Inferior parietal cortex (tissue), 1 donor: ENCODE results near the gene SRGAP1.

Experiments used
- DNase-seq: peaks from one replicate; pipeline ENCODE4 v3.0.0-alpha.2; 2016; ENCODE audit errors: extremely low spot score

Gene SRGAP1

GRCh38 chr12:63906876-63907275 lies 62.4 kb downstream of the SRGAP1 start:
- DNase-seq: no peak

GRCh38 chr12:63907561-63907960 lies 63.1 kb downstream of the SRGAP1 start:
- no peak for DNase-seq

- DNase-seq: no peak
These were observed 65.2 kb downstream of the SRGAP1 start for GRCh38 chr12:63909746-63910145.

GRCh38 chr12:63911341-63911740 lies 66.8 kb downstream of the SRGAP1 start:
- DNase-seq: no peak

GRCh38 chr12:63912651-63913050 lies 68.2 kb downstream of the SRGAP1 start:
- DNase-seq: no peak

GRCh38 chr12:63913929-63914328 lies 69.4 kb downstream of the SRGAP1 start:
- no peak for DNase-seq

GRCh38 chr12:63915105-63915800 lies 70.8 kb downstream of the SRGAP1 start:
- DNase-seq: no peak

- DNase-seq: no peak
These were observed 72.3 kb downstream of the SRGAP1 start for GRCh38 chr12:63916561-63917476.

GRCh38 chr12:63917477-63917862 lies 73.0 kb downstream of the SRGAP1 start:
- no peak for DNase-seq

- DNase-seq: no peak
These were observed 73.6 kb downstream of the SRGAP1 start for GRCh38 chr12:63917864-63918799.

GRCh38 chr12:63918800-63919300 lies 74.3 kb downstream of the SRGAP1 start:
- no peak for DNase-seq

- DNase-seq: no peak
These were observed 75.3 kb downstream of the SRGAP1 start for GRCh38 chr12:63919756-63920155.

GRCh38 chr12:63921157-63921556 lies 76.7 kb downstream of the SRGAP1 start:
- no peak for DNase-seq

- DNase-seq: no peak
These were observed 78.0 kb downstream of the SRGAP1 start for GRCh38 chr12:63922474-63922873.

- no peak for DNase-seq
These were observed 80.3 kb downstream of the SRGAP1 start for GRCh38 chr12:63924781-63925180.

GRCh38 chr12:63927511-63927910 lies 83.0 kb downstream of the SRGAP1 start:
- no peak for DNase-seq

- DNase-seq: no peak
These were observed 83.8 kb downstream of the SRGAP1 start for GRCh38 chr12:63928305-63928704.

GRCh38 chr12:63929426-63929825 lies 84.9 kb downstream of the SRGAP1 start:
- no peak for DNase-seq

- no peak for DNase-seq
These were observed 86.5 kb downstream of the SRGAP1 start for GRCh38 chr12:63930971-63931370.

- no peak for DNase-seq
These were observed 87.2 kb downstream of the SRGAP1 start for GRCh38 chr12:63931703-63932102.

GRCh38 chr12:63934936-63935335 lies 90.4 kb downstream of the SRGAP1 start:
- no peak for DNase-seq

GRCh38 chr12:63935361-63935760 lies 90.9 kb downstream of the SRGAP1 start:
- DNase-seq: no peak
